ENCODE data around the gene MLX. TPM values are rescaled to one million over a fixed set of nuclear protein-coding genes. Genes with fewer than 3 reads are reported as not detected.
A peak's percentile ranks its signal among the peaks of the same experiment; 100 is the strongest.
"Not testable (repeated sequence)": the region's sequence is repeated elsewhere in the genome, so short reads cannot be mapped to it uniquely, and the experiment has no call there.

Gene MLX
- total RNA-seq, 4 donors from 2014 or later = 81.3 to 191 (median 143) TPM

- no peaks in the 10 kb centered on the region for H3K27me3 ChIP-seq
- DNase-seq = no peak
- in situ Hi-C loops (cut with MboI; ENCODE audit: low pct_ligation_motif_present in 1 of 4, low pct_unique_long_range_greater_than_20kb in 1 of 4, low sequenced_read_pairs in 3 of 4) = loop anchor here in 1 of 4 donors (10.0 kb wide), 1 partner anchor 77 kb away; the partner anchor contains the start of genes CCR10 and CNTNAP1
These were observed 40.9 kb downstream of the MLX start for GRCh38 chr17:42607769-42608168.

GRCh38 chr17:42608305-42609181 lies 41.6 kb downstream of the MLX start:
- Histone ChIP-seq H3K27ac (peak overlapping the region; percentile 91 to 97 (median 92)), H3K36me3 (peaks cover 0 to 7% (median under 1%) of the 10 kb centered on the region in 4 donors), H3K27me3 (no peaks in the 10 kb centered on the region), H3K9me3 (no peaks in the 10 kb centered on the region), H3K4me1 (peaks cover 20 to 37% (median 31%) of the 10 kb centered on the region in 4 donors), H3K4me3 (peak overlapping the region; percentile 51 to 83 (median 80))
- in situ Hi-C loops (cut with MboI; ENCODE audit: low pct_ligation_motif_present in 1 of 4, low pct_unique_long_range_greater_than_20kb in 1 of 4, low sequenced_read_pairs in 3 of 4) (loop anchor here in 1 of 4 donors (10.0 kb wide), 1 partner anchor 76 kb away; the partner anchor contains the start of genes CCR10 and CNTNAP1), intact Hi-C loops (cut with DNase I; ENCODE audit: low total_unique reads) (loop anchor here (10.0 kb wide), 1 partner anchor 76 kb away; the partner anchor contains the start of genes CCR10 and CNTNAP1)
- no peak for DNase-seq
- TF ChIP-seq EP300 (IDR thresholded peaks at IDR 0.05; ENCODE audit: low read depth) (no peak), CTCF (IDR thresholded peaks at IDR 0.05) (no peak), POLR2A (IDR thresholded peaks at IDR 0.05) (no peak), POLR2AphosphoS5 (IDR thresholded peaks at IDR 0.05) (no peak)
- WGBS, 2 donors (ENCODE audit: low coverage in 1 of 2) = 0% methylated on average over 12 to 27 of the region's 30 CpGs

More at GRCh38 chr17:42607769-42608168, 40.9 kb downstream of the MLX start:
- H3K4me1 ChIP-seq = peaks cover 20 to 37% (median 31%) of the 10 kb centered on the region in 4 donors
- WGBS, 2 donors (ENCODE audit: low coverage in 1 of 2) = 49 to 79% methylated on average over 3 of the region's 3 CpGs
- intact Hi-C loops (cut with DNase I; ENCODE audit: low total_unique reads) = loop anchor here (10.0 kb wide), 1 partner anchor 77 kb away; the partner anchor contains the start of genes CCR10 and CNTNAP1
- no peaks in the 10 kb centered on the region for H3K36me3 ChIP-seq
- H3K4me3 ChIP-seq = peak overlapping the region in 2 of 4 donors; percentile 78 to 83
- TF ChIP-seq POLR2A (IDR thresholded peaks at IDR 0.05) (no peak), EP300 (IDR thresholded peaks at IDR 0.05; ENCODE audit: low read depth) (no peak), CTCF (IDR thresholded peaks at IDR 0.05) (no peak), POLR2AphosphoS5 (IDR thresholded peaks at IDR 0.05) (no peak)
- no peaks in the 10 kb centered on the region for H3K9me3 ChIP-seq
- peak overlapping the region in 2 of 4 donors; percentile 94 to 97 for H3K27ac ChIP-seq

GRCh38 chr17:42609182-42609813 lies 42.4 kb downstream of the MLX start, which contains the start of the genes RETREG3 and TUBG1:
TSS of gene RETREG3 (minus strand) at chr17:42609374. CDS start at chr17:42609324, 50 bp downstream.
TSS of gene TUBG1 (plus strand) at chr17:42609683. CDS start at chr17:42609738, 55 bp downstream.
- Histone ChIP-seq H3K4me3 (peak within 1 kb of the TSS; percentile 57 to 83 (median 80)), H3K27ac (peak within 1 kb of the TSS; percentile 91 to 97 (median 92)), H3K4me1 (peaks cover 20 to 37% (median 31%) of the 10 kb centered on the region in 4 donors), H3K9me3 (no peaks in the 10 kb centered on the region), H3K36me3 (peaks cover 0 to 10% (median 4%) of the 10 kb centered on the region in 4 donors), H3K27me3 (no peaks in the 10 kb centered on the region)
- TF ChIP-seq POLR2A (IDR thresholded peaks at IDR 0.05) (peak; percentile 93), EP300 (IDR thresholded peaks at IDR 0.05; ENCODE audit: low read depth) (no peak), POLR2AphosphoS5 (IDR thresholded peaks at IDR 0.05) (peak; percentile 90 to 97 (median 91)), CTCF (IDR thresholded peaks at IDR 0.05) (peak in 4 of 5 experiments; percentile 38 to 55 (median 40))
- in situ Hi-C loops (cut with MboI; ENCODE audit: low pct_ligation_motif_present in 1 of 4, low pct_unique_long_range_greater_than_20kb in 1 of 4, low sequenced_read_pairs in 3 of 4) = loop anchor here in 1 of 4 donors (10.0 kb wide), 1 partner anchor 76 kb away; the partner anchor contains the start of genes CCR10 and CNTNAP1
- peak; percentile 99 for DNase-seq
- WGBS, 2 donors (ENCODE audit: low coverage in 1 of 2) = 0% methylated on average over 29 of the region's 66 CpGs; no CpG with 5 or more reads in 1 of the 2 donors
- intact Hi-C loops (cut with DNase I; ENCODE audit: low total_unique reads) = loop anchor here (10.0 kb wide), 1 partner anchor 76 kb away; the partner anchor contains the start of genes CCR10 and CNTNAP1

GRCh38 chr17:42609814-42610801 lies 43.2 kb downstream of the MLX start:
- intact Hi-C loops (cut with DNase I; ENCODE audit: low total_unique reads) = loop anchor here (10.0 kb wide), 1 partner anchor 75 kb away; the partner anchor contains the start of genes CCR10 and CNTNAP1
- H3K9me3 ChIP-seq, H3K27me3 ChIP-seq: not testable (repeated sequence)
- Histone ChIP-seq H3K4me3 (peak overlapping the region; percentile 48 to 83 (median 68)), H3K36me3 (peaks cover 0 to 16% (median 5%) of the 10 kb centered on the region in 4 donors), H3K4me1 (peaks cover 20 to 37% (median 31%) of the 10 kb centered on the region in 4 donors), H3K27ac (peak overlapping the region; percentile 90 to 97 (median 92))
- in situ Hi-C loops (cut with MboI; ENCODE audit: low pct_ligation_motif_present in 1 of 4, low pct_unique_long_range_greater_than_20kb in 1 of 4, low sequenced_read_pairs in 3 of 4) = loop anchor here in 1 of 4 donors (10.0 kb wide), 1 partner anchor 75 kb away; the partner anchor contains the start of genes CCR10 and CNTNAP1
- DNase-seq = peak; percentile 16
- 10 to 18% methylated on average over 5 to 36 of the region's 42 CpGs for WGBS, 2 donors (ENCODE audit: low coverage in 1 of 2)

All from transverse colon (tissue), 4 donors.